NK-92 treated with Interleukin-12 subunit alpha and Interleukin-12 subunit beta, amount 100 ng/mL, for 24 hours (cell line): ENCODE results near the gene CHST7.
"Not testable (repeated sequence)": the region's sequence is repeated elsewhere in the genome, so short reads cannot be mapped to it uniquely, and the experiment has no call there.

Source experiments
- DNase-seq: peaks from one replicate; lab custom pipeline; 2025; lab: John Stamatoyannopoulos, UW

CHST7 gene, protein sequence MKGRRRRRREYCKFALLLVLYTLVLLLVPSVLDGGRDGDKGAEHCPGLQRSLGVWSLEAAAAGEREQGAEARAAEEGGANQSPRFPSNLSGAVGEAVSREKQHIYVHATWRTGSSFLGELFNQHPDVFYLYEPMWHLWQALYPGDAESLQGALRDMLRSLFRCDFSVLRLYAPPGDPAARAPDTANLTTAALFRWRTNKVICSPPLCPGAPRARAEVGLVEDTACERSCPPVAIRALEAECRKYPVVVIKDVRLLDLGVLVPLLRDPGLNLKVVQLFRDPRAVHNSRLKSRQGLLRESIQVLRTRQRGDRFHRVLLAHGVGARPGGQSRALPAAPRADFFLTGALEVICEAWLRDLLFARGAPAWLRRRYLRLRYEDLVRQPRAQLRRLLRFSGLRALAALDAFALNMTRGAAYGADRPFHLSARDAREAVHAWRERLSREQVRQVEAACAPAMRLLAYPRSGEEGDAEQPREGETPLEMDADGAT

DNA sequence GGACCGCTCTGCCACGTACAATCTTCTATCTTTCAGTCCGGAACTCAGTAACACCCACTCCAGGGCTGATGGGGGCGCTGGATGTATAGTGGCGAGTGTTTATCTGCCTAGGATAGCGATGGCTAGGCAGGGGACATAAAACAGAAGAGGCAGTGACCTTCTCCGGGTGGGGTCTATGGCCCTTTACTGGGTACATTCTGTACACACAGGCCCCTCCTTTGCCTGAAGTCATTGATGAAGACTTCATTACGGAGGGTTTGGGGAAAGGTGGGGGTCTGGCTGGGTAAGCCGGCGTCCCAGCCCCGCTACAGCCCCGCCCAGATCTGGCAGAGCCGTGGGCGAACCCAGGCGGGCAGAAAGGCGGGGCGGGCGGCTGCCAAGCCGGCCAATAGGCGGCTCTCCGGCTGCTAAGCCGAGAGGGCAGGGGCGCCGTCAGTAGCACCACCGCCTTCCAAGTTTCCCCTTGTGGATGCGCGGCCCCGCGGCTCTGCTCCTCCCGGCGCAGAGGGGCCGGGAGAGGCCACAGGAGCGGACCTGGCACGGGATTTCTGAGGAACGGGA lies at the start of gene CHST7:
Gene CHST7, plus strand, starts transcription at position 435 of the 561 bp plus-strand sequence. CDS start 167 bp downstream, outside the sequence.
- no peak for DNase-seq

DNA sequence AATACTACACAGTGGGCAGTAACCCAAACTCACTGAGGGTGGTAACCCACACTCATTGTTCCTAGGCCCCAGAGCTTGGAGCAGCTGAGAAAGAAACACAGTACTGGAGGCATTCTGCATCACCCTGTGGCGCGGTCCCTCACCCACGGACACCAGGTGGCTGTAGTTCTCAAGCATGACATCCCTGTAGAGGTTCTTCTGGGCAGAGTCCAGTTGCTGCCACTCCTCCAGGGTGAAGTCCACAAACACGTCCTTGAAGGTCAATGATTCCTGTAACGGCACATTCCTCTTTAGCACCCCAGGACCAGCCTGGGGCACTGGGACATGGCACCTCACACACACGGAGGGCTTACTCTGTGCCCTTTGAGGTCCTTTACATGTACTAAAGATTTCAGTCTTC lies 44.9 kb upstream of the CHST7 start:
- not testable (repeated sequence) for DNase-seq

DNA sequence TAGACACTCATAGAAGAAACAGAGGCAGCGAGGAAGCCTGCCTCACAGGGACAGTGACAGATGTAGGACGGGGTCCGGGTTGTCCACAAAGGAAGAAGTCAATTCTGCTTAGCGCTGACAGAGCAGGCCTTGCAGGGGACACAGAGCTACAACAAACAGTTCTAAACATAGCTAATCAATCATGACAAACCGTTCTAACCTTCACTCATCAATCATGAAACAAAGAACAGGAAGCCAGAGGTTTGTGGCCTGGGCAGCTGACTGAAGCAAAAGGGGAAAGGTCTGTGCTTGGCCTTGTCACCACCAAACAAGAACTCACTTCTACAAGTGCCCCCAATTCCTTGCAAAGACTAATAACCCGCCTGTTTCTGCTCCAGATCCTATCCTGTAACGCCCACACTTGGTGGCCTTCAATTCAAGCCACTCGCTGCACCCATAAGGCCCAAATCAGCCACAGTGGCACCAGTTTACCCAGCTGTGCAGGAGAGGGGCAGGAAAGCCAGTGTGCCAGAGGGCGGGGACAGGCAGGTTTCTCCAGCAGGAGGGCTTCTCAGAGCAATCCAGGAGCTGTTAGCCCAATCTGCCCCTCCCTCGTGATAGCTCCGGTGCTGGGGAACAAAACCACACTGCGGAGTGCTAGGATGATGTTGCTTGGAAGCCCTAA lies 43.7 kb upstream of the CHST7 start:
- DNase-seq = not testable (repeated sequence)

DNA sequence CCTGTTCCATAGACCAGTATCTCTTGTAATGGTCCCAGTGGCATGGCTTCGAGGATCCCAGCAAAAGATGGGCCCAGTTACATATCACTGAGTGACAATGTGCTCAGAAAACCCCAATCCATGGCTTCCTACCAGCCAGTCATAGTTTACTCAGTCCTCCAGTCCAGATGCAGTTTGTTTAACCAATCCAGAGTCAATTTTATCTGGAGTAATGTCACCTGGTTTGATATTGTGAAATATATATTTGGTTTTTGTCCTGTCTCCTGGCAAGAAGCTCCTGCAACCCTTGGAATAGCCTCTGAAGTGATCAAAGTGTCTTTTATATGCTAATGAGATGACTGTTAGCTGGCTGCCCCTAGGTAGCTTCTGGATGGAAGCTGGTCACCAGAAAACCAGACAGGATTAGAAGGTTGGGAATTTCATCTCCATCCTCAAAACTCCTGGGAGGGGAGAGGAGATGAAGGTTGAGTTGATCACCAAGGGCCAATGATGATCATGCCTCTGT lies 43.1 kb upstream of the CHST7 start:
- not testable (repeated sequence) for DNase-seq

DNA sequence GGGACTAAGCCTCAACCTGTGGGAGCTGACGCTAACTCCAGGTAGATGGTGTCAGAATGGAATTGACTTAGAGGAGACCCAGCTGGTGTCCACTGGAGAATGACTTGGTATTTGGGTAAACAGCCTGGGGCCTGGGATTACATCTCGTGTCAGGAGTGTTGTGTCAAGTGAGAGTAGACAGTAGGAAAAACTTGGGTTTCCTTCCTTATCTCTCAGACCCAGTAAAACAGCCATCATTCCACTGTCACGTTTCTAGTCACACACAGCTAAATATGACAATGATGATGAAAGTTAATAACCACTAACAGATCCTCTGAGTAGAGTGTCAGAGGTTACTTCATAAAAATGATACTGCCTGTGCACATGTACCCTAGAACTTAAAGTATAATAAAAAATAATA lies 42.1 kb upstream of the CHST7 start:
- no peak for DNase-seq

DNA sequence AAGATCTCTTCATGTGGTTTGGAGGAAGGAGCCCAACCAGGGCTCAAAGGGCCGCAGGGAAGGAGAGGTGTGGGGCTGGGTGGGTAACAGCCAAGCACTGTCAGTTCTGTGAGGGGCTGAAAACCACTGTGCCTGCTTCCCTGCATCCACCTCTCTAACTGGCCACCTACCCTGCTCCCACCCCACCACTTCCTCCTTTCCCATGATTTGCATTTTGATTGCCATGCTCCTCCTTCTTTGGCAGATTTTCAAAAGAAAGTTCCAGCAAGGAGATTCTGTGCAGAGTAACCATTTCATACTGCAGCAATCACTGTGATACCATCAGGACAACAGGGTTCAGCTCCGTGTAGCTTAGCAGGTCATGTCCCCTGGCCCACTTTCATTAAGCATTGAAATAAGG lies 30.1 kb upstream of the CHST7 start:
- no peak for DNase-seq

DNA sequence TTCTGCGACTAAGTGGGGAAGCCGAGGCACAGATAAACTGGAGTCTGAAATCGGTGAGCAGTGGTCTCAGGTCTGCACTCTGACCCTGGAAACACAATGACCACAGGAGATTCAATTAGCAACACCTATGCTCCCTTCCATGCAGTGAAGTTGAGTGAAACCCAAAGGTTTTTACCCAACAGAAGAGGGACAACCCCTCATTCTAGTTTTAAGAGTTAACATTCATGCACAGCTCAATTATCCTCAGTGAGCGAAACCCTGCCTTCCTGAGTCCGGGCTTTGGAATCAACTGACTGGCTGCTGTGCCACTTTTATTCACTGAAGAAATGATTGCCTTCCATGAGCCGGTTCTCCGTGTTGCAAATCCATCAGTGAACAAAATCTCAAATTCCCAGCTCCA lies 29.0 kb upstream of the CHST7 start:
- DNase-seq = not testable (repeated sequence)

DNA sequence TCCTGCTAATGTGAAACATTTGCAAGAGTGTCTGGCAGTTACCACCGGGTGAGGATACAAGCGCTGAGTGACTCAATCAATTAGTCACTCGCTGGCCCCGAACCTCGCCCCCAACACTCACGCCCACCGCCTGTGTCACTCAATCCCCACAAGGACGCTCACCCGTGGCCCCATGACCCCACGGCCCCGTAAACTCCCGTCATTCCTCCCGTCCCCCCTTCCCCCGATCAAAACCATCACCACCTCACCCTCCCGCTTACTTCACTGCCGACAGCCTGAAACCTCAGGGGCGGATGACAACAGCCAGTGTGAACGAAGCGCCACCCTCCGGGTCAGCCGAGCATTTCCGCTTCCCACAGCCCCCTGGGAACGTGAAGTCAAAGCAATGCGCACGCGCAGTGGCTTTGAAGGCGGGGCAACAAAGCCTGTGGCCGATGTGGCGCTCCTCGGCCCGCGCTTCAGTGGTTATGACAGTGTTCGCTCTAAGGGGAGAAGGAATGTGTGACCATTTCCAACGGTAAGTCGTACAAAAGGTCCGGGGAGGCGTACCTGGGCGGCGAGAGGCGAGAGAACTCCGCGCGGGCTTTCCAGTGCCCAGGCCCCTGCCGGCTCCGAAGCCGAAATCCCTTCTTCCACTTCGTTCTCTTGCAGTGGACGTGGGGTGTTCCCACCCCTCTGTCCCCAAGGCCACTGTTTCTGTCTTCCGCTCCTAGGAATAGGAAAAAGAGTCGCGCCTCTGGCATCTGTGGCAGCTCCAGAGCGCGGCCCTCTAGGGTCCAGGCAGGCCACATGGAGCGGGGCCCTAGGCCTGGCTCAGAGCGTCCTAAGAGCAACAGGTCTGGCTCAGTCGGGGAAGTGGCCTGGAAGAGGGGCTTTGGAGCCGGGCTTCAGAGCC lies 28.2 kb upstream of the CHST7 start, which contains the start of gene ZNF674:
Gene ZNF674, minus strand, starts transcription at position 311 of the 895 bp plus-strand sequence. CDS start 3,334 bp downstream, outside the sequence.
- DNase-seq = peak; percentile 90

DNA sequence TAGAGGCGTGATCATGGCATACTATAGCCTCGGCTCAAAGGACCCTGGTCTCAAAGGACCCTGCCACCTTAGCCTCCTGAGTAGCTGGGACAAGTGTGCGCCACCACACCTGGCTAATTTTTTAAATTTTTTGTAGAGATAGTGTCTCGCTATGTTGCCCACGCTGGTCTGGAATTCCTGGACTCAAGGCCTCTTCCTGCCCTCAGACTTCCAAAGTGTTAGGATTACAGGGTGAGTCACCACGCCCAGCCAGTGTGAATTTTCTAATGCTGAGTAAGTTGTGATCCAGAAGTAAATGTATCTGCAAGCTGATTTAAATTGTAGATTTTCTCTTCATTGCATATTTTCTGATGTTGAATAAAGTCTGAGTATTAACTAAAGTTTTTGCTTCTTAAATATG lies 25.7 kb upstream of the CHST7 start:
- DNase-seq = no peak

DNA sequence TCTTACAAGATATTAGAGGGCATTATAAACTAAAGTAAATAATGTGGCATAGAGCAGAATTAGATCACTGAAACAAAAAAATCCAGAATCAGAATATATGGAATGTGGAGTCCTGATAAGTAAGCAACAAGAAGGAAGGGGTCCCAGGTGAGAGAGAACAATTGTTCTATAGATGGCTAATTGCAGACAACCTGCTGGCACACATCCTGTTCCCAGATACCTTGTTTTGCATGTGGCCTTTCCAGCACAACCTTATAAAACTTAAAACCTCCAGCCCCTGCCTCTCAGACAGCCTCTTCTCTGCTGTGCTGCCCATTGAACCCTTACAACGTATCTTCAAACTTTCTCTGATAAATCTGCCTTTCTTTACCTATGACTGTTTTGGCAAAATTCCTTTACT lies 23.7 kb upstream of the CHST7 start:
- DNase-seq = no peak

DNA sequence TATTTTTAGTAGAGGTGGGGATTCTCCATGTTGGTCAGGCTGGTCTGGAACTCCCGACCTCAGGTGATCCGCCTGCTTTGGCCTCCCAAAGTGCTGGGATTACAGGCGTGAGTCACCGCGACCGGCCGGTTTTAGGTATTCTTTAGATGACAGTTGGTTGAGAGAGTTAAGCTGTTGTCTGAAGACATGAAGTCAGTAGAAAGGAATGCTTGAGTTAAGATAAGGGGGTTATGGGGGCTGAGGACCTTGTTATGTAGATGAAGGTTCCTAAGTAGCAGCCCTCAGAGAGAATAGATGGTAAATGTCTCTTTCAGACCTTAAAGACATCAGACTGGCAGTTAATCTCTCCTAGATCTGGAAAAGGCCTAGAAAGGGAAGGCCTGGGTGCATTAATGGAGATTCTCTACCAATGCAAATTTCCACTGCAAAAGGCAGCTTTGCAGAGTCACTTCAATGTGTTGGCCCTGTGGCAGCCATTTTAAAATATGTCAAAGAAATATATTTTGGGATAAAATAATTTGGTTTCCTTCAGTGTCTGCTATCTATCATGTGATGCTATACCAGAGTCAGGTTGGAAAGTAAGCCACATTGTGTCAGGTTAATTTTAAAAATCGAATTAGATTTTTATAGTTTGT lies 22.0 kb upstream of the CHST7 start:
- DNase-seq = no peak

DNA sequence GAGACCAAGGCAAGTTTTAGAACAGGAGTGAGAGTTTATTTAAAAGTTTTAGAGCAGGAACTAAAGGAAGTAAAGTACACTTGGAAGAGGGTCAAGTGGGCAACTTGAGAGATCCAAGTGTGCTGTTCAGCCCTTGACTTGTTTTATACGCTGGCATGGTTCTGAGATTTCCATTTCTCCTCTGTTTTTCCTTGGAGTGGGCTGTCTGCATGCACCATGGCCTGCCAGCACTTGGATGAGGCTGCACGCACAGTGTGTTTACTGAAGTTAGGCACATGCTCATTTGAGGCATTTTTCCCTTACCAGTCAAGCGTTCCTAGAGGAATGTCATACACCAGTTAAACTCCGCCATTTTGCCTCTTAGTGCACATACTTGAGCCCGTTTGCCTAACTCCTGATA lies 19.6 kb upstream of the CHST7 start:
- no peak for DNase-seq

DNA sequence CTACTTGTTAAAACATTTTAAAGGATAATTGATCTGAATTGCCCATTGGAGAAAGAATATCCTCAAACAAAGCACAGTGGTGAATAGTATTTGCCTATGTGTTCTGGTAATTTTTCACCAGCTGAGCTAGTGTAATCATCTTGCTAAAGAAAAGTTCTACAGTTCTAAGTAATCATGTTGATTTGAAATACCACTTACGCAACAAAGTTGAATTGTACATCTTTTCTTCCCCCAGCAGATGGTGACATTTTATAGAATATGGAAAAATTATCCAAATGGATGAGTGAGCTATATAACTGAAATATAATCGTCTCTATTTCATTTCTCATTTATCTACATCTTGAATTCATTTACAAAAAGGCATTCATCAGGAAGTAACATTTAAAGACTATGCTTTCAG lies 18.6 kb upstream of the CHST7 start:
- no peak for DNase-seq

DNA sequence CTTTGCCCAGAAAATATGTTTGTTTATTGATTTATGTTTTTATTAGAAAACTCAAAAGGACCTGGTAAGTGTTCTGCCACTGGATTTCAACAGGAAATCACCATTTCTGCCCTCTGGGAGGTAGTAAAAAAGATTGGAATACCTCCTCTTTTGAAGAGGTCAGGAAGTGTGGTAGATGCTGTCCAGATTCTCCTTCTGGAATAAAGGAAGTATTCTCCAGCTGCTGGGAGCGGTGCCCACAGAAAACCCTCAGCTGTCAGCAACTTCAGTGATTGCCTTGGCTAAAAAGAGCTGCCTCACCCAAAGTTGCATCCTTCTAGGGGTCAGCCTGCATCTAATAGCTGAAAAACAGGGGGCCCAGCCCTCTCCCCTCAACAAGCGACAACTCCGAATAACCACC lies 14.5 kb upstream of the CHST7 start:
- DNase-seq = no peak

DNA sequence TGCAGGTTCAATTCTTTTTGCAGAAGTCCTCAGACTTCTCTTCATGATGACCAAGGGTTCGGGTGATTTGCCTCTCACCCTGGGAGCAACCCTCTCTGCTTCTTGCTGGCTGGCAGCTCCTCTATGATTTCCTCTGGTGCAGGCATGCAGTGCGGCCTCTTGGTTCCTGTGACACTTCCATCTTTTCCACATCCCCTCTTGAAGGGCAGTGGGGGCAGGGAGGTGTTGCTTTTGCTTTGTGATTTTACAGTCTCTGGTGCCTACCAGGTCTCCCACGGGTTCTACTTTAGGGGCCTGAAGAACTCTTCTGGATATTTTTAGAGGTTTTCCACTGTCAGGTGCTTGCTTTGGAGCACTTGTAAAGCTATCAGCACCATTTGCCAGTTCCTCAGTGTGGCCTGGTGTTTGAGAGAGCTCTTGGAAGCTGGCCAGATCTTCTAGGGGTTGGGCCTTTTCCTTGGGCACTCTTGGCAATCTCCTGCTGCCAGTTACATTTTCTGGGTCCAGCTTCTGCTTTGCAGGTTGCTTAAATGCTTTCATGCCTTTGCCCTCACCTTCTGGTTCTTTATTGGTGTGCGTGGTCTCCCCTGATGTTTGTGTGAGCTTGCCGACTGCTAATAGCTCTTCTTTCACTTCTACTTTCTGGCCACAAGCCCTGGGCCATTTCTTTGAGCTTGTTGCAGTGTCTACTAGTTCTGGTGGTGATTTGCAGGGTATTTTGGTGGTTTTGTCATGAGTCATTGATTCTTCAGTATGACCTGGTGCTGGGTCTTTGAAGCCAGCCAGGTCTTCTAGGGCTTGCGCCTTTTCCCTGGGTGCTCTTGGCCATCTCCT lies 11.5 kb upstream of the CHST7 start:
- DNase-seq = peak; percentile 34

DNA sequence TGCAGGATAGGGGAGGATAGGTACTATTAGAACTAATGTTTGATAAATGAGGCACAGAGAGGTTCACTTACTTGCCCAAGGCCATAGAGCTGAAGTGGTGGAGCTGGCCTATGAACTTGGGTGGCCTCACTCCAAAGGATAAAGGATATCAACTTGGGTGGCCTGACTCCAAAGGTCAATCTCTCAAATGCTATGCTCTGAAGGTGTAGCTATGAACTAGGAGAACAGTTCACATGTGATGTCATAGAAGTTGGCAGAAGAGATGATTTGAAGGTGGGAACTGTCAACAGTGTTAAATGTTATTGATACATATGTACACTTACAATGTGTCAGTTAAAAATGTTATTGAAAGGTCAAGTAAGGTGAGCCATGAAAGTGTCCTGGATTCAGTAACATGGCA lies 6.2 kb upstream of the CHST7 start:
- DNase-seq = no peak

DNA sequence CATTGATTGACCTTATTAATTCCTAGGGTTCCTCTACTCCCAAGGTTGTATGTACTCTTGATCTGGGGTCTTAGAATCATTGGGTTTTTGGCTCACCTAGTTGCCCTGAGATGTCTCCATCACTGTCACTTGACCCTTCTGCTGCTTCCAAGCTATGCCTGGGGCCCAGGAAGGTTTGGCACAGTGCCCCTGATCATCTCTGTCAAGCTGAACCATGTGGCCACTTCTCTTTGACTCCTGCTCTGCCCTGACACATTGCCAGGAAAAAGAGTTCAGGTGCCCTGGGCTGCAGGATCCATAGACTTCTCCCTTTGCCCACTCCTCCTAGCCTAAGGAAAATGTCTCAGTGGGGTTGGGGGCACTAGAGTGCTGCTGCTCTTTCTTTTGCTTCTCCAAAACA lies 3.9 kb upstream of the CHST7 start:
- no peak for DNase-seq

DNA sequence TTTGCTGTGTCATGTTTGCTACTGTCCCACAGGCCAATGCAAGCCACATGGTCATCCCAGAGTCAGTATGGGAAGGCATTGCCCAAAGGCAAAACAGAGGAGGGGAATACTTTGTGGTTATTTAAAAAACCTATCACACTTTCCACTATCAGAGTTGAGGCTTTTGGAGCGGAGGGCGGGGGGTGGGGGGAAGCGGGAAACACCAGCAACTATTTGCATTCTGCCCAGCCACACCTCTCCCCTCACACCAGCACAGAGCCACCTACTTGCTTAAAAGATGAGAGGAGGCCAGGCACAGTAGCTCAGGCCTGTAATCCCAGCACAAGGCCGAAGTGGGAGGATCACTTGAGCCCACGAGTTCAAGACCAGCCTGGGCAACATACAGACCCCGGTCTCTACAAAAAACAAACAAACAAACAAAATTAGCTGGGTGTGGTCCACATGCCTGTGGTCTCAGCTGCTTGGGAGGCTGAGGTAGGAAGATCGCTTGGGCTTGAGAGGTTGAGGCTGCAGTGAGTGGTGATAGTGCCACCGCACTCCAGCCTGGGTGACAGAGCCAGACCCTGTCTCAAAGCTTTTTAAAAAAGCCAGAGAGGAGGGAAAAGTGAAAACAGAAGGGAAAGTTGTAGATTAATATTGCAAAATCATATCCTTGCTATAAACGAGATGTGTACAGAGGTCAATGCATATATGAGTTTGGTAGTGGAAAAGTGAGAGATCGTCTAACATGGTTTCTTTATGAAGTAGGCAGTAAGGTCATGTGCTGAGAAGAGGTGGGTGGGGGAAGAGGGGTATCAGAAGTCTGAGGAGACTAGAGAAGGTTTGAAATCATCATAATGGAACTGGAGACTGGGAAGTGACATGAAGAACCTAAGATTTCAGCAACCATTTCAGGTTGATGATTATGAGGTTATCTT lies 1.9 kb upstream of the CHST7 start:
- DNase-seq = no peak

DNA sequence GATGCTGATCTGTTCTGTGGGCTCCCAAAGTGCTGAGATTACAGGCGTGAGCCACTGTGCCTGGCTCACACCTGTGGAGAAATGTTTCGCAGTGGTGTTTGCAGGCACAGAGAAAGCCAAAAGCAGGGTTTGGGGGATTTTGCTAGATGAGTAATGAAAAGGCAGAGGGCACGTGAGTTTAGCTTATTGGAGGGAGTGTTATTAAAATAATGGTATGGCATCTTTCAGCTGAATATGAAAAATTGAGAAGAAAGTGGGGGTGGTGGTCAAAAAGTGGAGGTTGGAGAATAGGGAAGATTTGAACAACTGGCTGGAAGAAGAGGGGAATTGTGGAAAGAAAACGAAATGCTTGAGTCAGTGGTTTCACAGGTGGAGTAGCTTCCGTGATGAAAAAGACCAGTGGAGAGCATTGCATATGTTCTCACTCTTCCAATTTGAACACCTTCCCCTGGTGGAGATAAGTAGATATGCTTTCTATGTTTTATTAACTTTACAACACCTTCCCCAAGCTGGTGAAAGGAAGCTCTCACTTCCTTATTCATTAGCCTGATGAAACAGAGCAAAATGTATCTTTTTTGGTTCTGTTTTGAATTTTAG lies 1.1 kb upstream of the CHST7 start:
- DNase-seq = peak; percentile 16
